22Rv1 (cell line): ENCODE measurements around the gene C1orf87.

Experiments
- CTCF ChIP-seq: fragments of 450-650 bp; IDR thresholded peaks from 2 replicates; pipeline ENCODE4 v1.5.1; 2017; ENCODE audit warnings: mild to moderate bottlenecking
- ZFX ChIP-seq: fragments of 450-650 bp; IDR thresholded peaks from 2 replicates; pipeline ENCODE4 v1.6.1; 2017; ENCODE audit warnings: antibody characterized with exemption, borderline replicate concordance

GRCh38 chr1:59979666-59980065, 93.9 kb downstream of the C1orf87 start:
- TF ChIP-seq CTCF, result no peak
- TF ChIP-seq ZFX, result no peak
